SK-N-SH (cell line): ENCODE results near the gene SHF. TPM values are rescaled to one million over a fixed set of nuclear protein-coding genes. Genes with fewer than 3 reads are reported as not detected.

Experiments used
- CTCF ChIA-PET: fragments of 300-600, 350-600 bp; formaldehyde crosslinking; extraction: SDS; loops from one replicate; lab custom pipeline; 2021; lab: Yijun Ruan, JAX
- POLR2A ChIA-PET: fragments of 350-600 bp; sonication (Branson Sonifier 250); formaldehyde crosslinking; extraction: SDS; loops from one replicate; lab custom pipeline; 2020; ENCODE audit warnings: antibody characterized with exemption, inconsistent platforms; lab: Yijun Ruan, JAX
- DNase-seq: peaks from one replicate; pipeline ENCODE4 v3.0.0; 2012
- H2AFZ ChIP-seq: fragments of 200-600 bp; sonication (generic); 2 replicates; pipeline ENCODE4 v1.8.1; 2016; ENCODE audit warnings: antibody characterized with exemption, mild to moderate bottlenecking, low read depth
- H3F3A ChIP-seq: fragments of 200-600 bp; sonication (generic); replicated peaks from 2 replicates; pipeline ENCODE3; 2016; ENCODE audit warnings: antibody characterized with exemption, mild to moderate bottlenecking; ENCODE audit not compliant: insufficient read depth
- H3K27ac ChIP-seq, 2 experiments: fragments of 200-500 bp in 1 of 2; fragments of 200-600 bp in 1 of 2; sonication (Bioruptor generic) in 1 of 2; sonication (generic), shearing (Covaris generic) in 1 of 2; 2 replicates each; pipeline versions ENCODE4 v1.5.1 to v1.6.1; 2014 to 2016; ENCODE audit warnings: low read depth in 2 of 2, inconsistent platforms in 1 of 2, low read length in 1 of 2, mild to moderate bottlenecking in 1 of 2, mixed read lengths in 1 of 2
- H3K27me3 ChIP-seq: fragments of 200-600 bp; sonication (generic), shearing (Covaris generic); 2 replicates; pipeline ENCODE4 v1.6.1; 2016; ENCODE audit warnings: mixed run types; ENCODE audit not compliant: insufficient read depth
- H3K36me3 ChIP-seq, 2 experiments: fragments of 200-500 bp in 1 of 2; fragments of 200-600 bp in 1 of 2; sonication (Bioruptor generic) in 1 of 2; sonication (generic) in 1 of 2; replicated peaks in 1 of 2; 2 replicates each; pipeline versions ENCODE3 to v1.5.1; 2014 to 2016; ENCODE audit warnings: low read length in 1 of 2, mild to moderate bottlenecking in 1 of 2; ENCODE audit not compliant: insufficient read depth in 2 of 2, control insufficient read depth in 1 of 2
- H3K4me1 ChIP-seq, 2 experiments: fragments of 200-500 bp in 1 of 2; fragments of 200-600 bp in 1 of 2; sonication (Bioruptor generic) in 1 of 2; sonication (generic), shearing (Covaris generic) in 1 of 2; 2 replicates each; pipeline versions ENCODE4 v1.5.1 to v1.6.1; 2014 to 2016; ENCODE audit warnings: low read depth in 1 of 2, low read length in 1 of 2, mixed run types in 1 of 2; ENCODE audit not compliant: insufficient read depth in 2 of 2, control insufficient read depth in 1 of 2
- H3K4me2 ChIP-seq: fragments of 200-600 bp; sonication (generic), shearing (Covaris generic); 2 replicates; pipeline ENCODE4 v1.6.1; 2017; ENCODE audit warnings: mixed run types
- H3K4me3 ChIP-seq, 2 experiments: fragments of 200-500 bp in 1 of 2; fragments of 200-600 bp in 1 of 2; sonication (Bioruptor generic) in 1 of 2; sonication (generic), shearing (Covaris generic) in 1 of 2; 2 replicates each; pipeline versions ENCODE4 v1.5.1 to v1.8.1; 2014 to 2016; ENCODE audit warnings: low read depth in 2 of 2, inconsistent platforms in 1 of 2, low read length in 1 of 2, mild to moderate bottlenecking in 1 of 2, mixed read lengths in 1 of 2, moderate library complexity in 1 of 2
- H3K79me2 ChIP-seq: fragments of 200-600 bp; sonication (generic); 2 replicates; pipeline ENCODE4 v1.8.1; 2017; ENCODE audit warnings: mild to moderate bottlenecking; ENCODE audit not compliant: insufficient read depth
- H3K9ac ChIP-seq: fragments of 200-600 bp; sonication (generic); 2 replicates; pipeline ENCODE4 v1.6.1; 2017; ENCODE audit warnings: mixed run types
- H3K9me2 ChIP-seq: fragments of 200-600 bp; sonication (generic); 2 replicates; pipeline ENCODE4 v1.6.1; 2017; ENCODE audit warnings: mixed run types
- H3K9me3 ChIP-seq: fragments of 200-600 bp; sonication (generic); 2 replicates; pipeline ENCODE4 v1.6.1; 2017; ENCODE audit warnings: mixed run types, mild to moderate bottlenecking, moderate library complexity
- H4K20me1 ChIP-seq: fragments of 200-600 bp; sonication (generic); 2 replicates; pipeline ENCODE4 v1.6.1; 2017; ENCODE audit warnings: mild to moderate bottlenecking, mixed run types; ENCODE audit not compliant: insufficient read depth
- CHD2 ChIP-seq: fragments of 150-350 bp; IDR thresholded peaks from 2 replicates; pipeline ENCODE4 v1.6.1; 2018; ENCODE audit warnings: low read length; ENCODE audit not compliant: partially characterized antibody
- ELF1 ChIP-seq: IDR thresholded peaks from 2 replicates; pipeline ENCODE4 v1.4.0; 2012
- EP300 ChIP-seq, 2 experiments: IDR thresholded peaks; 2 replicates each; pipeline versions ENCODE4 v1.4.0 to v1.6.1; 2012; ENCODE audit warnings: borderline replicate concordance in 1 of 2, low read depth in 1 of 2, low read length in 1 of 2
- FOSL2 ChIP-seq: IDR thresholded peaks from 2 replicates; pipeline ENCODE4 v1.4.0; 2012; ENCODE audit warnings: low read depth, mild to moderate bottlenecking, moderate library complexity, borderline replicate concordance
- FOXJ3 ChIP-seq: sonication (generic); formaldehyde crosslinking; IDR thresholded peaks from 2 replicates; pipeline ENCODE4 v1.5.1; 2020; ENCODE audit warnings: mild to moderate bottlenecking, missing genetic modification reagents
- FOXM1 ChIP-seq: IDR thresholded peaks from 2 replicates; pipeline ENCODE4 v1.4.0; 2012; ENCODE audit warnings: low read depth, mild to moderate bottlenecking
- GATA2 ChIP-seq: sonication (generic); formaldehyde crosslinking; IDR thresholded peaks from 2 replicates; pipeline ENCODE4 v1.5.0; 2020; ENCODE audit warnings: mild to moderate bottlenecking, missing genetic modification reagents
- JUND ChIP-seq: IDR thresholded peaks from 2 replicates; pipeline ENCODE4 v1.4.0; 2012
- MEF2A ChIP-seq: IDR thresholded peaks from 2 replicates; pipeline ENCODE4 v1.4.0; 2012; ENCODE audit warnings: low read depth, borderline replicate concordance
- NRF1 ChIP-seq: IDR thresholded peaks from 2 replicates; pipeline ENCODE4 v1.6.1; 2012; ENCODE audit warnings: low read depth, mild to moderate bottlenecking, low read length
- PBX3 ChIP-seq: IDR thresholded peaks from 2 replicates; pipeline ENCODE4; 2012
- RAD21 ChIP-seq: IDR thresholded peaks from 2 replicates; pipeline ENCODE4 v1.6.1; 2012; ENCODE audit warnings: mild to moderate bottlenecking, low read length
- SIN3A ChIP-seq: IDR thresholded peaks from 2 replicates; pipeline ENCODE4 v1.6.1; 2012; ENCODE audit warnings: low read depth, mild to moderate bottlenecking, low read length, moderate library complexity, borderline replicate concordance
- TEAD4 ChIP-seq: IDR thresholded peaks from 2 replicates; pipeline ENCODE4 v1.4.0; 2012; ENCODE audit warnings: mild to moderate bottlenecking, borderline replicate concordance; ENCODE audit not compliant: insufficient read depth
- YY1 ChIP-seq: IDR thresholded peaks from 2 replicates; pipeline ENCODE4 v1.4.0; 2012; ENCODE audit warnings: low read depth, mild to moderate bottlenecking
- WGBS: methylation state at CpG from one replicate; pipeline ENCODE4 v1.1.6; 2017; ENCODE audit warnings: low lambda C conversion rate; 5-methylcytosine and 5-hydroxymethylcytosine counted together
- polyA plus RNA-seq, 3 experiments: library from polyadenylated mRNA; depleted of rRNA; stranded (reverse); fragments of >200 nt; gene quantifications; 2 replicates each; pipeline ENCODE4 v1.2.3, GENCODE V29; 2012
- TF ChIP-seq, protein P1 (sequence below): IDR thresholded peaks from 2 replicates; pipeline ENCODE4 v1.6.1; 2012; ENCODE audit warnings: mild to moderate bottlenecking, low read depth, low read length, moderate library complexity
- TF ChIP-seq, protein P2 (sequence below): fragments of 200-600 bp; sonication (generic); IDR thresholded peaks from 2 replicates; pipeline ENCODE4 v1.6.1; 2017; ENCODE audit warnings: antibody characterized with exemption, mild to moderate bottlenecking, moderate library complexity
- TF ChIP-seq, protein P3 (sequence below): fragments of 150-350 bp; IDR thresholded peaks from 2 replicates; pipeline ENCODE4 v1.6.1; 2016; ENCODE audit warnings: mild to moderate bottlenecking, low read depth, low read length
- TF ChIP-seq, protein P4 (sequence below): IDR thresholded peaks from 2 replicates; pipeline ENCODE4 v1.4.0; 2012; ENCODE audit warnings: low read depth

Gene SHF
- polyA plus RNA-seq, 1 of the 3 experiments (the other 2 are of a cell fraction), result 5.5 TPM

- no peaks in the 10 kb centered on the region for H3K27me3 ChIP-seq
- no peaks in the 10 kb centered on the region for H3K9me3 ChIP-seq
- no peak overlapping the region for H3K27ac ChIP-seq
- H3K9ac ChIP-seq, result no peak overlapping the region
- ChIA-PET POLR2A (interaction anchor here (1.5 kb wide), 1 partner anchor 40 kb away, joined by 4 read pairs; the partner anchor contains the start of gene SHF), CTCF (interaction anchor here (0.8 to 4.3 kb wide), 3 partner anchors 10 to 58 kb away, joined by 3 to 25 read pairs (median 12); no protein-coding TSS in a partner anchor)
- no peak overlapping the region for H3K4me3 ChIP-seq
- peaks cover 0 to 3% of the 10 kb centered on the region in 2 experiments for H3K36me3 ChIP-seq
- TF ChIP-seq TEAD4 (no peak), FOXM1 (no peak), MEF2A (no peak), PBX3 (no peak), YY1 (no peak), ELF1 (no peak), RAD21 (no peak)
- TF ChIP-seq, protein P1, sequence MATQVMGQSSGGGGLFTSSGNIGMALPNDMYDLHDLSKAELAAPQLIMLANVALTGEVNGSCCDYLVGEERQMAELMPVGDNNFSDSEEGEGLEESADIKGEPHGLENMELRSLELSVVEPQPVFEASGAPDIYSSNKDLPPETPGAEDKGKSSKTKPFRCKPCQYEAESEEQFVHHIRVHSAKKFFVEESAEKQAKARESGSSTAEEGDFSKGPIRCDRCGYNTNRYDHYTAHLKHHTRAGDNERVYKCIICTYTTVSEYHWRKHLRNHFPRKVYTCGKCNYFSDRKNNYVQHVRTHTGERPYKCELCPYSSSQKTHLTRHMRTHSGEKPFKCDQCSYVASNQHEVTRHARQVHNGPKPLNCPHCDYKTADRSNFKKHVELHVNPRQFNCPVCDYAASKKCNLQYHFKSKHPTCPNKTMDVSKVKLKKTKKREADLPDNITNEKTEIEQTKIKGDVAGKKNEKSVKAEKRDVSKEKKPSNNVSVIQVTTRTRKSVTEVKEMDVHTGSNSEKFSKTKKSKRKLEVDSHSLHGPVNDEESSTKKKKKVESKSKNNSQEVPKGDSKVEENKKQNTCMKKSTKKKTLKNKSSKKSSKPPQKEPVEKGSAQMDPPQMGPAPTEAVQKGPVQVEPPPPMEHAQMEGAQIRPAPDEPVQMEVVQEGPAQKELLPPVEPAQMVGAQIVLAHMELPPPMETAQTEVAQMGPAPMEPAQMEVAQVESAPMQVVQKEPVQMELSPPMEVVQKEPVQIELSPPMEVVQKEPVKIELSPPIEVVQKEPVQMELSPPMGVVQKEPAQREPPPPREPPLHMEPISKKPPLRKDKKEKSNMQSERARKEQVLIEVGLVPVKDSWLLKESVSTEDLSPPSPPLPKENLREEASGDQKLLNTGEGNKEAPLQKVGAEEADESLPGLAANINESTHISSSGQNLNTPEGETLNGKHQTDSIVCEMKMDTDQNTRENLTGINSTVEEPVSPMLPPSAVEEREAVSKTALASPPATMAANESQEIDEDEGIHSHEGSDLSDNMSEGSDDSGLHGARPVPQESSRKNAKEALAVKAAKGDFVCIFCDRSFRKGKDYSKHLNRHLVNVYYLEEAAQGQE, result no peak
- TF ChIP-seq, protein P2, sequence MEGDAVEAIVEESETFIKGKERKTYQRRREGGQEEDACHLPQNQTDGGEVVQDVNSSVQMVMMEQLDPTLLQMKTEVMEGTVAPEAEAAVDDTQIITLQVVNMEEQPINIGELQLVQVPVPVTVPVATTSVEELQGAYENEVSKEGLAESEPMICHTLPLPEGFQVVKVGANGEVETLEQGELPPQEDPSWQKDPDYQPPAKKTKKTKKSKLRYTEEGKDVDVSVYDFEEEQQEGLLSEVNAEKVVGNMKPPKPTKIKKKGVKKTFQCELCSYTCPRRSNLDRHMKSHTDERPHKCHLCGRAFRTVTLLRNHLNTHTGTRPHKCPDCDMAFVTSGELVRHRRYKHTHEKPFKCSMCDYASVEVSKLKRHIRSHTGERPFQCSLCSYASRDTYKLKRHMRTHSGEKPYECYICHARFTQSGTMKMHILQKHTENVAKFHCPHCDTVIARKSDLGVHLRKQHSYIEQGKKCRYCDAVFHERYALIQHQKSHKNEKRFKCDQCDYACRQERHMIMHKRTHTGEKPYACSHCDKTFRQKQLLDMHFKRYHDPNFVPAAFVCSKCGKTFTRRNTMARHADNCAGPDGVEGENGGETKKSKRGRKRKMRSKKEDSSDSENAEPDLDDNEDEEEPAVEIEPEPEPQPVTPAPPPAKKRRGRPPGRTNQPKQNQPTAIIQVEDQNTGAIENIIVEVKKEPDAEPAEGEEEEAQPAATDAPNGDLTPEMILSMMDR, result no peak
- no peaks in the 10 kb centered on the region for H4K20me1 ChIP-seq
- no peak overlapping the region for H2AFZ ChIP-seq
- no peaks in the 10 kb centered on the region for H3F3A ChIP-seq
- no peaks in the 10 kb centered on the region for H3K9me2 ChIP-seq
- DNase-seq, result no peak
- WGBS, result 100% methylated on average over 3 of the region's 7 CpGs
- H3K79me2 ChIP-seq, result no peaks in the 10 kb centered on the region
- H3K4me2 ChIP-seq, result no peak overlapping the region
- peaks cover 12 to 13% of the 10 kb centered on the region in 2 experiments; a peak in 3 of 4 replicates for H3K4me1 ChIP-seq
Measured at GRCh38 chr15:45147606-45148005, 40.2 kb downstream of the SHF start.

DNA sequence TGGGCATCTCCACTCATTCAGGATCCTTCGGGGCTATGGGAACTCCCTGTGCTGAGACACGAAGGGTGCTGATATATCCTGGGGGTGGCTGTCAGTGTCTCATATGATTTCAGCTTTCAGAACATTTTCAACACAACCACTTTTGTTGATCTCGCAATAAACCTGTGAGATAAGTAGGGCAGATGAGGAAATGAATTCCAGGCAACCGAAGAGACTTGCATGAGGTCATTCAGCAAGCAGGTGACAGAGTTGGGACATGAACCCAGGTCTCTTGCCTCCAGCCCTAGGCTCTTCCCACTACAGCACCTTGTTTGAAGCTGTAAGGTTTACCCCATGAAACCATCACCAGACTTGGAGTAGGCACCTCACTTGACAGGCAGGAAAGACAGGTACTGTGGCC is 41.4 kb downstream of the SHF start:
- POLR2A ChIA-PET, result interaction anchor here (0.9 kb wide), 1 partner anchor 28 kb away, joined by 3 read pairs; no protein-coding TSS in a partner anchor
- no peaks in the 10 kb centered on the region for H3K9me2 ChIP-seq
- H3K9me3 ChIP-seq, result no peaks in the 10 kb centered on the region
- TF ChIP-seq EP300 (IDR thresholded peaks at IDR 0.05; ENCODE audit: borderline replicate concordance in 1 of 2, low read depth in 1 of 2, low read length in 1 of 2) (no peak), GATA2 (CRISPR knock-in tag) (no peak), JUND (no peak), NRF1 (no peak), FOXJ3 (CRISPR knock-in tag) (no peak), SIN3A (no peak), PBX3 (no peak), CHD2 (no peak), MEF2A (no peak), ELF1 (no peak), FOSL2 (no peak), RAD21 (no peak)
- TF ChIP-seq, protein P3, sequence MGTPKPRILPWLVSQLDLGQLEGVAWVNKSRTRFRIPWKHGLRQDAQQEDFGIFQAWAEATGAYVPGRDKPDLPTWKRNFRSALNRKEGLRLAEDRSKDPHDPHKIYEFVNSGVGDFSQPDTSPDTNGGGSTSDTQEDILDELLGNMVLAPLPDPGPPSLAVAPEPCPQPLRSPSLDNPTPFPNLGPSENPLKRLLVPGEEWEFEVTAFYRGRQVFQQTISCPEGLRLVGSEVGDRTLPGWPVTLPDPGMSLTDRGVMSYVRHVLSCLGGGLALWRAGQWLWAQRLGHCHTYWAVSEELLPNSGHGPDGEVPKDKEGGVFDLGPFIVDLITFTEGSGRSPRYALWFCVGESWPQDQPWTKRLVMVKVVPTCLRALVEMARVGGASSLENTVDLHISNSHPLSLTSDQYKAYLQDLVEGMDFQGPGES, result no peak
- TF ChIP-seq, protein P4, sequence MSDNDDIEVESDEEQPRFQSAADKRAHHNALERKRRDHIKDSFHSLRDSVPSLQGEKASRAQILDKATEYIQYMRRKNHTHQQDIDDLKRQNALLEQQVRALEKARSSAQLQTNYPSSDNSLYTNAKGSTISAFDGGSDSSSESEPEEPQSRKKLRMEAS, result no peak

More for the DNA sequence above, 41.4 kb downstream of the SHF start:
- Histone ChIP-seq H2AFZ (no peak overlapping the region), H3K36me3 (no peaks in the 10 kb centered on the region), H3K9ac (no peak overlapping the region), H3K4me1 (peaks cover 12 to 13% of the 10 kb centered on the region in 2 experiments; a peak in 3 of 4 replicates), H3K4me3 (no peak overlapping the region), H3K27me3 (no peaks in the 10 kb centered on the region), H3K4me2 (no peak overlapping the region), H3K79me2 (no peaks in the 10 kb centered on the region), H4K20me1 (no peaks in the 10 kb centered on the region), H3K27ac (no peak overlapping the region), H3F3A (no peaks in the 10 kb centered on the region)
- 83% methylated on average over 4 of the region's 4 CpGs for WGBS
- CTCF ChIA-PET, result interaction anchor here (4.3 kb wide), 1 partner anchor 28 kb away, joined by 25 read pairs; no protein-coding TSS in a partner anchor
- DNase-seq, result no peak
